ENCODE measurements around the gene ATP5PB.

Gene ATP5PB

DNA sequence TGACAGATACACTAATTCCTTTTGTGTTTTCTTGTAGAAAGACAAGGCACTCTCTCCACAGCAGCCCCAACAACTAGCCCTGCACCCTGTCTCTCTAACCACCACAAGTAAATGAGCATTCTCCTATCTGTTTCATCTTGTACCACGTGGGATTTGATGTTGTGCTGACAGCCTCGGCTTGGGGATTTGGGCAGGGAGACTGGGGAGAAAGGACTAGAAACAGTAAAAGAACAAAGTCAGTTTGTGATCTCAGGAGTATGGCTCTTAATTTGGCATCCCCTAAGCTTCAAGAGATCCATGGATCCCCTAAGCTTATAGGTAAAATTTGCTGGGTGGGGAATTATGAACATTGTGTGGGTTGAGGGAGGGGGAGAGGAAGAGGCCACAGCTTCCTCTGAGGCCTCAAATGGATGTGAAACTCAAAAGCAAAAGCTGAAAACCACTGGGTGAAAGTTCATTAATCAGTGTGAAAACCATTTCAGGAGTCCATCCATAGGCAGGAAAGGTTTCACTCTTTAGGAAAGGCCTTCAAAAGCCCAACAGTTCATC is 27.6 kb downstream of the ATP5PB start:
- H4K91ac ChIP-seq (ENCODE audit: low read depth, low read length, poor library complexity): no peak overlapping the region
- H3K4me1 ChIP-seq (ENCODE audit: control insufficient read depth in 2 of 2, insufficient read depth in 1 of 2, low read depth in 1 of 2, low read length in 2 of 2): no peaks in the 10 kb centered on the region
- no peak overlapping the region for H2BK120ac ChIP-seq (ENCODE audit: low read depth, low read length)
- H3K23ac ChIP-seq (ENCODE audit: low read depth, low read length, poor library complexity): no peak overlapping the region
- no peak overlapping the region for H3K4me2 ChIP-seq (ENCODE audit: insufficient read depth, low read length, poor library complexity, severe bottlenecking)
- H3K27me3 ChIP-seq (ENCODE audit: control insufficient read depth in 3 of 3, insufficient read depth in 3 of 3, low read depth in 1 of 3, low read length in 3 of 3): no peaks in the 10 kb centered on the region
- H2AFZ ChIP-seq (ENCODE audit: low read length): no peak overlapping the region
- H3K36me3 ChIP-seq (replicated peaks in 1 of 2; ENCODE audit: control insufficient read depth in 2 of 2, insufficient read depth in 2 of 2, low read length in 2 of 2): no peaks in the 10 kb centered on the region
- H3K4ac ChIP-seq (ENCODE audit: low read length): no peak overlapping the region
- H3K14ac ChIP-seq (ENCODE audit: low read length): no peak overlapping the region
- H3K27ac ChIP-seq (replicated peaks; ENCODE audit: low read length): no peak overlapping the region
- no peaks in the 10 kb centered on the region for H3K79me1 ChIP-seq (ENCODE audit: low read depth, low read length)
- H3K9ac ChIP-seq (ENCODE audit: low read depth, low read length, poor library complexity): no peak overlapping the region
- no peak overlapping the region for H2BK15ac ChIP-seq (ENCODE audit: low read length)
- H3K4me3 ChIP-seq (ENCODE audit: low read length in 2 of 2): no peak overlapping the region
- no CpG with 5 or more reads among the region's 2 CpGs for WGBS, 2 donors (ENCODE audit: extremely low coverage in 2 of 2, insufficient read length in 2 of 2, insufficient replicate concordance in 1 of 2)
- no peak for DNase-seq (ENCODE audit: low spot score)
- no peak overlapping the region for H2BK5ac ChIP-seq (ENCODE audit: low read length)
- H2AK5ac ChIP-seq (ENCODE audit: low read depth, low read length): no peak overlapping the region
- no peak overlapping the region for H4K8ac ChIP-seq (ENCODE audit: low read depth, low read length)
- no peaks in the 10 kb centered on the region for H3K9me3 ChIP-seq (replicated peaks in 1 of 2; ENCODE audit: control insufficient read depth in 2 of 2, insufficient read depth in 1 of 2, low read depth in 1 of 2, low read length in 2 of 2)
- no peak overlapping the region for H3K18ac ChIP-seq (ENCODE audit: low read length)
- H2BK12ac ChIP-seq (ENCODE audit: low read length): no peak overlapping the region

DNA sequence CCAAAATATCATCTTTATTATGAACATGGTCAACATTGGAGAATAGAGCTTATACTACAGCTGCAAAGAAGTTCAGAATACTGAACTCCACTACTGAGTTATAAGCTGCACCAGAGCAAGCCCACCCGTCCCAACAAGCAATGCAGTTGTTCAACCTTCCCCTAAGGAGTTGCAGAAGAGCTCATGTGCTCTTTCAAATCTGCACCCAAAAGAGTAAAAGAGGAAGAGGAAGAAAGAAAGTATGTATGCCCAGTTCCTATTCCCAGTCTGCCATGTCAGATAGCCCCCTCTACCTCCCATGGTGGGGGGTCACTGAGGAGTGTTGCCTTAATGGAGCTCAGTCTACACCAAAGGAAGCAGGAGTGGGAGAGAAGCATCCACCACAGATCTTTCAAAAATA is 31.4 kb downstream of the ATP5PB start:
- Histone ChIP-seq H2BK5ac (ENCODE audit: low read length) (no peak overlapping the region), H3K36me3 (replicated peaks in 1 of 2; ENCODE audit: control insufficient read depth in 2 of 2, insufficient read depth in 2 of 2, low read length in 2 of 2) (no peaks in the 10 kb centered on the region), H2BK120ac (ENCODE audit: low read depth, low read length) (no peak overlapping the region), H3K14ac (ENCODE audit: low read length) (no peak overlapping the region), H2AFZ (ENCODE audit: low read length) (no peak overlapping the region), H3K27me3 (ENCODE audit: control insufficient read depth in 3 of 3, insufficient read depth in 3 of 3, low read depth in 1 of 3, low read length in 3 of 3) (peaks cover 0 to 8% (median 0%) of the 10 kb centered on the region in 3 experiments), H2BK15ac (ENCODE audit: low read length) (no peak overlapping the region), H3K4me1 (ENCODE audit: control insufficient read depth in 2 of 2, insufficient read depth in 1 of 2, low read depth in 1 of 2, low read length in 2 of 2) (no peaks in the 10 kb centered on the region), H3K18ac (ENCODE audit: low read length) (no peak overlapping the region), H3K9ac (ENCODE audit: low read depth, low read length, poor library complexity) (no peak overlapping the region), H4K8ac (ENCODE audit: low read depth, low read length) (no peak overlapping the region), H3K4me3 (ENCODE audit: low read length in 2 of 2) (no peak overlapping the region), H2AK5ac (ENCODE audit: low read depth, low read length) (no peak overlapping the region), H3K9me3 (replicated peaks in 1 of 2; ENCODE audit: control insufficient read depth in 2 of 2, insufficient read depth in 1 of 2, low read depth in 1 of 2, low read length in 2 of 2) (no peaks in the 10 kb centered on the region), H2BK12ac (ENCODE audit: low read length) (no peak overlapping the region), H3K79me1 (ENCODE audit: low read depth, low read length) (no peaks in the 10 kb centered on the region), H3K4me2 (ENCODE audit: insufficient read depth, low read length, poor library complexity, severe bottlenecking) (no peak overlapping the region), H3K4ac (ENCODE audit: low read length) (no peak overlapping the region), H4K91ac (ENCODE audit: low read depth, low read length, poor library complexity) (no peak overlapping the region), H3K23ac (ENCODE audit: low read depth, low read length, poor library complexity) (no peak overlapping the region), H3K27ac (replicated peaks; ENCODE audit: low read length) (no peak overlapping the region)
- no CpG with 5 or more reads among the region's 1 CpG for WGBS, 2 donors (ENCODE audit: extremely low coverage in 2 of 2, insufficient read length in 2 of 2, insufficient replicate concordance in 1 of 2)
- no peak for DNase-seq (ENCODE audit: low spot score)

DNA sequence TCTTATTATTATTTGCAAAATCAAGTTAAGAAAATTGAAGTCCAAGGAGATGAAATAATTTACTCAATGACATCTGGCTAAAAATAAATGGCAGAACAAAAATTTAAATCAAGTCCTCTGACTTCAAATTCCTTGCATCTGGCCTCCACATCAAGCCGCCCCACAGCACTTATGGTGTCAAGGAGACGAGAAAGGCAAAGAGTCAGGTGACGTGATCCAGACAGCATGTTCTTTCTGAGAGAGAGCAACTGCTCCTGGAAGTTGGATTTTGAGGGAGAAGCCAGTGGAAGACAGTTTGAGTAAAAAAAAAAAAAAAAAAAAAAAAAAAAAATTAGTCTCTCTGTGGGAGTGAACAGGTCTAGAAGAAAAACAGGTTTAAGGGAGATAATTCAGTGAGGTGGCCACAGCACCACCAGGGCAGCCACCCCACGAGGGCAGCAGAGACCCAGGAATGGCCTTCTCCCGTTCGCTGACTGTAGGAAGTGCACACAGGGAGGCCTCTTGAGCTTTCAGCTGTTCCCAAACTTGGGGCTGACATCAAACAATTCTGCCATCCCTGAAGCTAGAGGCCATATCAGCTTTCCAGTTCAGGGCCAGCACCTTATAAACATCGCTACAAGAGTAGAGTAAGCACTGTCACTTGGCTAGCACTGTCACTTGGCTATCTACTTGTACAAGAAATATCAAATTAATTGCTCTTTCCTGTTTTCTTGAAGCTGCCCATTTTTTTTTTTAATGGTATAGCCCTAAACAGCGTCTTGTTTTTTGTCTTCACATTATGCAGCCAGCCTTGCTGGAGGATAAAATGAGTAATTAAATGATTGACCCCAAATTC is 32.3 kb downstream of the ATP5PB start:
- H3K36me3 ChIP-seq (replicated peaks in 1 of 2; ENCODE audit: control insufficient read depth in 2 of 2, insufficient read depth in 2 of 2, low read length in 2 of 2): no peaks in the 10 kb centered on the region
- H3K4me3 ChIP-seq (ENCODE audit: low read length in 2 of 2): no peak overlapping the region
- H2BK15ac ChIP-seq (ENCODE audit: low read length): no peak overlapping the region
- no peak overlapping the region for H2BK12ac ChIP-seq (ENCODE audit: low read length)
- H3K4ac ChIP-seq (ENCODE audit: low read length): no peak overlapping the region
- H2AFZ ChIP-seq (ENCODE audit: low read length): peak overlapping the region; percentile 21
- H2AK5ac ChIP-seq (ENCODE audit: low read depth, low read length): no peak overlapping the region
- peaks cover 0 to 8% (median 0%) of the 10 kb centered on the region in 3 experiments for H3K27me3 ChIP-seq (ENCODE audit: control insufficient read depth in 3 of 3, insufficient read depth in 3 of 3, low read depth in 1 of 3, low read length in 3 of 3)
- no peaks in the 10 kb centered on the region for H3K79me1 ChIP-seq (ENCODE audit: low read depth, low read length)
- peak; percentile 51 for DNase-seq (ENCODE audit: low spot score)
- H4K91ac ChIP-seq (ENCODE audit: low read depth, low read length, poor library complexity): no peak overlapping the region
- H2BK120ac ChIP-seq (ENCODE audit: low read depth, low read length): no peak overlapping the region
- no peak overlapping the region for H3K4me2 ChIP-seq (ENCODE audit: insufficient read depth, low read length, poor library complexity, severe bottlenecking)
- H3K14ac ChIP-seq (ENCODE audit: low read length): no peak overlapping the region
- no peak overlapping the region for H2BK5ac ChIP-seq (ENCODE audit: low read length)
- no peak overlapping the region for H3K9ac ChIP-seq (ENCODE audit: low read depth, low read length, poor library complexity)
- H3K27ac ChIP-seq (replicated peaks; ENCODE audit: low read length): no peak overlapping the region
- WGBS, 2 donors (ENCODE audit: extremely low coverage in 2 of 2, insufficient read length in 2 of 2, insufficient replicate concordance in 1 of 2): no CpG with 5 or more reads among the region's 8 CpGs
- H4K8ac ChIP-seq (ENCODE audit: low read depth, low read length): no peak overlapping the region
- H3K23ac ChIP-seq (ENCODE audit: low read depth, low read length, poor library complexity): no peak overlapping the region
- no peaks in the 10 kb centered on the region for H3K4me1 ChIP-seq (ENCODE audit: control insufficient read depth in 2 of 2, insufficient read depth in 1 of 2, low read depth in 1 of 2, low read length in 2 of 2)
- no peaks in the 10 kb centered on the region for H3K9me3 ChIP-seq (replicated peaks in 1 of 2; ENCODE audit: control insufficient read depth in 2 of 2, insufficient read depth in 1 of 2, low read depth in 1 of 2, low read length in 2 of 2)
- no peak overlapping the region for H3K18ac ChIP-seq (ENCODE audit: low read length)

DNA sequence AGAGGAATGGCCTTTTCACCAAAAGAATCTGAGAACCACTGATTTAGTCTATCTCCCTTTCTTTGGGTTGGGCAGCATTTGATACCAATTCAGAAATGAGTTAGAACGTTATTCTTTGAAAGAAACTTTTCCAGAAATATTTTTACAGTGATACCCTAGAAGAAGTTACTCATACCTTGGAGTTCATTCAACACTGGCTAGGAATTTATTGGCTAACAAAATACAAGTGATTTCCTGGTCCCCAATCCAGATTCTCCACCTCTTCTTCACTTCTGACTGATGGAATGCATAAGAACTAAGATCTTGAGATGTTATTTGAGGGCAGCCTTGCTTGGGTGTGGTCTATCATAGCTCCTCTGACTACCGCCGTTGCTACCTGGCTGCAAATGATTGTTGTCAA is 33.9 kb downstream of the ATP5PB start:
- Histone ChIP-seq H3K4me1 (ENCODE audit: control insufficient read depth in 2 of 2, insufficient read depth in 1 of 2, low read depth in 1 of 2, low read length in 2 of 2) (no peaks in the 10 kb centered on the region), H2BK15ac (ENCODE audit: low read length) (no peak overlapping the region), H2AK5ac (ENCODE audit: low read depth, low read length) (no peak overlapping the region), H3K18ac (ENCODE audit: low read length) (no peak overlapping the region), H4K8ac (ENCODE audit: low read depth, low read length) (no peak overlapping the region), H2BK5ac (ENCODE audit: low read length) (no peak overlapping the region), H2AFZ (ENCODE audit: low read length) (no peak overlapping the region), H3K9ac (ENCODE audit: low read depth, low read length, poor library complexity) (no peak overlapping the region), H3K27me3 (ENCODE audit: control insufficient read depth in 3 of 3, insufficient read depth in 3 of 3, low read depth in 1 of 3, low read length in 3 of 3) (peaks cover 0 to 13% (median 0%) of the 10 kb centered on the region in 3 experiments), H3K9me3 (replicated peaks in 1 of 2; ENCODE audit: control insufficient read depth in 2 of 2, insufficient read depth in 1 of 2, low read depth in 1 of 2, low read length in 2 of 2) (no peaks in the 10 kb centered on the region), H2BK120ac (ENCODE audit: low read depth, low read length) (no peak overlapping the region), H3K23ac (ENCODE audit: low read depth, low read length, poor library complexity) (no peak overlapping the region), H2BK12ac (ENCODE audit: low read length) (no peak overlapping the region), H3K4ac (ENCODE audit: low read length) (no peak overlapping the region), H3K4me3 (ENCODE audit: low read length in 2 of 2) (no peak overlapping the region), H3K36me3 (replicated peaks in 1 of 2; ENCODE audit: control insufficient read depth in 2 of 2, insufficient read depth in 2 of 2, low read length in 2 of 2) (no peaks in the 10 kb centered on the region), H4K91ac (ENCODE audit: low read depth, low read length, poor library complexity) (no peak overlapping the region), H3K4me2 (ENCODE audit: insufficient read depth, low read length, poor library complexity, severe bottlenecking) (no peak overlapping the region), H3K14ac (ENCODE audit: low read length) (no peak overlapping the region), H3K27ac (replicated peaks; ENCODE audit: low read length) (no peak overlapping the region), H3K79me1 (ENCODE audit: low read depth, low read length) (no peaks in the 10 kb centered on the region)
- DNase-seq (ENCODE audit: low spot score): no peak
- no CpG with 5 or more reads among the region's 3 CpGs for whole genome bisulfite sequencing, 2 donors (ENCODE audit: extremely low coverage in 2 of 2, insufficient read length in 2 of 2, insufficient replicate concordance in 1 of 2)
